HG03460 (cell line): ENCODE results near the gene LPIN3.

ENCODE experiments used
- ATAC-seq: cut with Tn5 transposase; IDR thresholded peaks from one replicate; pipeline ENCODE4 v1.9.1; 2021; ENCODE audit not compliant: unreplicated experiment

The LPIN3 gene

DNA sequence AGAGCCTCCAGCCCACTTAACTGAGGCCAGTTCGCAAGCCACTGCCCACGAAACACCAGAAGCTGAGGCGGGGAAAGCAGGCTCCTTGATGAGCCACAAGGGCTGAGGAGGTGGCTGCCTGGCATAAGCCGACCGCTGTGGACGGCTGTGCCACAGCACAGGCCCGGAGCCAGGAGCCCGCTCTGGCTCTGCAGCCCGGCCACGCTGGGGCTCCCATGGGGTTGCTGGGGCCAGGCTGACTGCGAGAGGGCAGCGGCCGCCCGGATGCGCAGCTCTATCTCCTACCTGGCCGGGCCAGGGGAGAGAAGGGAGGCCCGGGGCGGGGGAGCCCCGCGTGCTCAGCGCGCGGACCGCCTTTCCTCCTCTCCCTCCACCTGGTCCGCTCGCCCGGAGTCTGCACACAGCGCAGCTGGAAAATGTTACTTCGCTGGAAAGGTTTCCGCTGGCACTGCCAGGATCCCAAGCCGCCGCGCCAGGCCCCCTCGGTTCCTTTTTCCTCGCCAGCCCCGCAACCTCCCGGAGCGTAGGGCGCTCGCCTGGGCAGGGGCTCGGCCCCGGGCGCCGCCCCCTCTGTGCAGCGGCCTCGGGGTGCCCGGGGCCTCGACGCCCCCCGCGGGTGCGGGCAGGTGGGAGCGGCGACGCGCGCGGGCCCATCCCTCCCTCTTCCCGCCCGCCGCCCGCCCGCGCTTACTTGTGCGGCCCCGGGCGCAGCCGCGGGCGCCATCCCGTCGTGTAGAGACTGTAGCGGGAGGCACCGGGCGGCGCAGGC is 25.3 kb downstream of the LPIN3 start:
- ATAC-seq: no peak

DNA sequence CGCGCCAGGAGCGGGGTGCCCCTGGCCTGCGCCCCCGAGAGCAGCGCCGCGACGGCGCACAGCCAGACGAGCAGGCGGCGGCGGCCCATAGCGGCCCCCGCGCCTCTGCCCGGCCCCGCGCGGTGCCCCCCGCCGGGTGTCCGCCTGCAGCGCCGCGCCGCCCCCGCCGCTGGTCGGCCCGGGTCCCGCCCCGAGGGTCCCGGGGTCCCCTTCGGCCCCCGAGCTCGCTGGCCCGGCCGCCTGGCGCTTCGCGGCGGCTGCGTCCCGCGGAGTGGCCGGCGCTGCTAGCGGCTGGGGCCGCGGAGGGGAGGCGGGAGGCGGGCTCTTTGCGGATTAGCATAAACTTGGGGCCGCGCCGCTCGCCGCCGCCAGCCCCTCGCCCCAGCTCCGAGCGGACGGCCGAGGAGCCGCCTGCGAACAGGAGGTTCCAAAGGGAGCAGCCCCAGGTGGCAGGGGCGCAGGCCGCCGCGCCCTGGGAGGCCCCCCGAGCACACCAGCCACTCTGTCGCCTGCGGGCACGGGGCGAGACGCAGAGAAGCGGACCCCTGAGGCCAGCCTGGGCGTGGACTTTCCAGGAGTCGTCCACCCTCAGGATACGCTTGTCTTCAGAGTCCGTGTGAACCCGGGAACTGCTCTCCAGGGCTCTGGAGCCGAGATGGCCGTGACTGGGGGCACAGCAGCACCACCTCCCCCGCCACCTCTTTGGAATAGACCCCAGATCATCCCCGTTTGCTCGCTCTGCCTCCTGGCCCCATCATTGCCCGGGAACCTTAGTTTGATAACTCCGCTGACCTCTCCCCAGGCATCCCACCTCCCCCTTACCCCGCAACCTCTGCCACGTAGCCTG is 26.1 kb downstream of the LPIN3 start, which contains the start of gene EMILIN3:
EMILIN3 (minus strand) TSS at position 273 of the 847 bp plus-strand sequence; CDS start at position 89, 184 bp downstream.
- ATAC-seq: no peak

DNA sequence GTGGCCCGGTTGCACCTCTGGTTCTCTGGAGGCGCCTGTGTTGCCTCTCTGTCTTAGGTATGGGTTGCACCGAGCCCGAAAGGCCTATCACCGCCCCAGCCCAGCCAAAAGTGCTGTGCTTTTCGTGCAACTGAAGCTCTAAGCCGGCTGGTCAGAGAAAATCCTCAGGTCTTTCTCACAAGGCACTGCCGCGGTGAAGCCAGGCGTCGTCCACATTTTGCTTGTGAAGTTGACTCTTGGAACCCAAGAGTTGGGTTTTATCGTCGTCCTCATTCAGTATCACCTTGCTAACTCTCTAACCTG is 26.7 kb downstream of the LPIN3 start:
- ATAC-seq: no peak

DNA sequence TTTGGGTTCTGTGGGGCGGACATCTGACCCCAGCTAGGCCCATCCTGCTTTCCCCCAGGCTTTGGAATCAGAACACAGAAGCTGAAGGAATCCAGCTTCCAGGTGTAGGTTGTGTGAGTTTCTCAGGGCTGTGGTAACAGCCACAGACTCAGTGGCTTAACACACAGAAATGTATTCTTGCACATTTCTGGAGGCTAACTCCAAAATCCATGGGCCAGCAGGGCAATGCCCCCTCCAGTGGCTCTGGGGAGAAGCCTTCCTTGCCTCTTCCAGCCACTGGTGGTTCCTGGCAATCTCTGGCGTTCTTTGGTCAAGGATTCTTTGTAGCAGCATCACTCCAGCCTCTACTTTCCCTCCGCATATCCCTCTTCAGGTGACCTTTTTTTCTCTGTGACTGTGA is 27.3 kb downstream of the LPIN3 start:
- no peak for ATAC-seq

DNA sequence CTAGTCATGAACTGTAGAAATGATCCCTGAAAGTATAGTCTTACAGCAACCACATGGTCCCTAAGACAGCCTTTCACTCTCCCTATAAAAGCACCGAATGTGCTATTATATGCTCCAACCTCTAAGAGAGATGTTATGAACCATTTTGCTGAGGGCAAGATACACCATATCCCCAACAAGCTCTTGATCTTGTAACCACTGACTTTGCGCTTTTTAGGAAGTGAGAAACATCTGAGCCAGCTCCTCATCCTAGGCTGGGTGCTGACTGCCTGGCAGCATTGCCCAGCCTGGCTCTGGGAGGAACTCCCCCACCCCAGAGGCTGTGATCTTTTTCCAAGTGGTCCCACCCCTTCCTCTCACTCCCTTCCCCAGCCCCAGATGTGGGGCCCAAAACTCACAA is 29.1 kb downstream of the LPIN3 start:
- no peak for ATAC-seq

DNA sequence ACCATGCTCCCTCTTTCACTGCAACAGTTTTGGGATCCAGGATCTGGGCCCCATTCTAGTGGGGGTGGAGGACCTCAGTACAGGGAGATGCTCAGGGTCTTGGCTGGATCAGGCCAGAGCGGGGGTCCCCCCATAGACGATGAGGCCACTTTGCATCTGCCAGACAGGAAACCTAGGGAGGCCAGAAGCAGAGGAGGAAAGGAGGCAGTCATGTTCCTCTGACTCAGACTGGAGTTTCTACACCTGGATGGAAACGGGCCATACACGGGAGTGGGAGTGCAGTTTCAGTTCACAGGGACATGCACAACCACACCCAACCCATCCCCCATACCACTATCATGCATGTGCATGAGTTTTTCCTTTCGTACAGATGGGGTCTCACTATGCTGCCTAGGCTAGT is 29.6 kb downstream of the LPIN3 start:
- no peak for ATAC-seq

DNA sequence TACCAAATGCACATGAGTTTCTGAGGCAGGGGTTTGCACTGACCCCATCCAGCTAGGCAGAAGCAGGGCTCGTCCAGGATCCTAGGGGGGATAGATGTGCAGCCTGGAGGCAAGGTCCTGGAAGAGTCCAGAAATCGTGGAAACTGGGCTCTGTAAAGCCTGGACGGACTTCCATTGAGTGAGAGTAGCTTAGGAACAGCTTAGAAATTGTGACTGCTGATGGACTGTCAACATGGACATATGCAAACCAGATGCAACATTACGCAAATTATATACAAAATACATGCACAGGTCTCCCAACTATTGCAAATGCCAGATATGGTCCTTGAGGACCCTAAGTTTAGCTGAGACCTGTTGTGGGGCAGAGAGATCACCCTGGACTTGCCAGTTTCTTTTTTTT is 30.8 kb downstream of the LPIN3 start:
- ATAC-seq: no peak

DNA sequence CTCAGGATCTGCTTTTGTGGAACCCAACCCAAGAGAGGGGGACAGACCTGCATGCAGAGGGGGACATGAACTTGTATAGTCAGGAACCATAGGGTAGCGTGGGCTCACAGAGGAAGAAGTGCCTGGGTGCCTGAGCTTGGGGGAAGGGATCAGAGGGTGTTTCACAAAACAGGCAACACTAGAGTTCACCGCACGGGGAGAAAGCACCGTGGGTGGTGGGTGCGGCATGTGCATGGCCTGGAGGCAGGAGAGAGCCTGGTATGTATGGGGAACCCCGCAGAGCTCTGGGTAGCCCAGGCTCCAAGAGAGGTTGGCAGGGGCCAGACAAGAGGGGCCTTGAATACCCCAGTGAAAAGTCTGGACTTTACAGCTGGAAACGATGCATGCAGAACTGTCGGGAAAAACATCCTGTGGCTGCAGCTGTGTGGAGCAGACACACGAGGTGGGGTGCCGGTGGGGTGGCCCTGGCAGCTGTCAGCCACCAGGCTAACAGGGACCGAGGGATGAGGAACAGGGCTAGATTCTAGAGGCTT is 32.7 kb downstream of the LPIN3 start:
- no peak for ATAC-seq

DNA sequence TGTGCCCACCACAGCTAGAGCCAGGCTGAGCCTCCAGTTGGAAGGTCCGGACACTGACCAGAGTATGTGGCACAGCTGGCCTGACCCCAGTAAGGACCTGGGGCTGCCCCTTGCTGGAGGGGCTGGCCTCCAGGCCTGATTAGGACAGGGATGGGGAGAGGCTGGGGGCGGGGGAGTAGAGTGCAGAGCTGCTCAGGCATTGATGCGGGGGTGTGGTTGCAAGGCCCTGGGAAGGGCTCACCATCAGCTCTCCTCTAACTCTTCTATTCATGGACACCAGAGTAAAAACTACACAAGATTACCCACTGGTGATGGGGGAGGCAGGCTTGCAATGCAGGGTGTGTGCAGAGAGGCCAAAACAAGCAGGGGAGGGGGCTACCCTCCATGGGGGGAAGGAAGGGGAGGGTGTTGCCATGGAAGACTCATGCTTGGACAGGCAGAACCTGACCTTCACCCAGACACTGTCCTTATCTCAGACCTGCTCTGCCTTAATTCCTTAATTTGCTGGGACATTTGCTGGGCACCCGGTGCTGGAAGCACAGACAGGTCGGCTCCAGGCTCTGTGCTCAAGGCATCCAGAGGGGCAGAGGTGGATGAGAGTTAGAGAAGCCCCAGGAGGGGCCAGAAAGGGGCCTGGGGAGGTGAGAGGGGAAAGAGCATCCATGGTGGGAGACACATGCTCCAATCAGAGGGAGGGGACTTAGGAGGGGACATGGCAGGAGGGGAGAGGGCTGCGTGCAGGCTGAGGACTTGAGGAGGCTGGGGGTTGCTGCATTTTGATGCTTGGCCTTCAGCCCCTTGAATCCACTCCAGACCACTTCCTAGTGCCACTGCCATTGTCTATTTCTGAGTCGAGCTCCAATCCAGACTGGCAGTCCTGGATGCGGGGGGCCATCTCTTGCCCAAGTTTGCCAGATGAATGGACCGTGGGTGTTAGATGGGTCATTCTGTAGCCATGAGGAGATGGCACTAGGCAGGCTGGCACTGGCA is 33.6 kb downstream of the LPIN3 start:
- no peak for ATAC-seq

DNA sequence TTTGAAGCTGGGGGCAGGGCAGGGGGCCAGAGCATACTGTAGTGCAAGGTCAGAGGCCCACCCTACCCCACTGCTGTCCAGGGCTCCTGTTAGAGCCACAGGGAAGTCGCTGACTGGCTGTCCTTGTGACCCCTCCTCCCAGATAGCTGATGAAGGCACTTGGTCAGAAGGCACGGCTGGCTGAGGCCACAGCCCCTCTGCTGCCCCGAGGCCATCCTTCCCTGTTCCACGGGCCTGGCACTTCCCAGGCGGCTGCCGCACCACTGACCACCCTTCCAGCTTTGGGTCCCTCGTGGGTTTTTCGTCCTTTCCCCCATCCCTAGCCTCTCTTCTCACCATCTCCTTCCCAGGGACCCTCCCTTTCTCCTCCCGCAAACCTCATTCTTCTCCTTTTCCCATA is 35.2 kb downstream of the LPIN3 start:
- no peak for ATAC-seq

DNA sequence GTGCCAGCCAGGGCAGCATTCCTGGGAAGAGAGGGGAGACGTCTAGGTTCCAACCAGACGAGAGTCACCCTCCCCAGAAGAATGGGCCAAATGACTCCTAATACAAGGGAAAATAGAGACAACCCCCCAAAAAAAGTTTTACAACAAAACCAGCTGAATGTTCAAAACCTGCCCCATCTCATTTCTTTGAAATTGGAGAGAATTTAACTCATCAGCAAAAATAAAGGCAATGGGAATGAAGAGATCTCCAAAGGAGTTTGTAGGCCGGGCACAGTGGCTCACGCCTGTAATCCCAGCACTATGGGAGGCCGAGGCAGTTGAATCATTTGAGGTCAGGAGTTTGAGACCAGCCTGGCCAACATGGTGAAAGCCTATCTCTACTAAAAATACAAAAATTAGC is 35.7 kb downstream of the LPIN3 start:
- ATAC-seq: no peak

DNA sequence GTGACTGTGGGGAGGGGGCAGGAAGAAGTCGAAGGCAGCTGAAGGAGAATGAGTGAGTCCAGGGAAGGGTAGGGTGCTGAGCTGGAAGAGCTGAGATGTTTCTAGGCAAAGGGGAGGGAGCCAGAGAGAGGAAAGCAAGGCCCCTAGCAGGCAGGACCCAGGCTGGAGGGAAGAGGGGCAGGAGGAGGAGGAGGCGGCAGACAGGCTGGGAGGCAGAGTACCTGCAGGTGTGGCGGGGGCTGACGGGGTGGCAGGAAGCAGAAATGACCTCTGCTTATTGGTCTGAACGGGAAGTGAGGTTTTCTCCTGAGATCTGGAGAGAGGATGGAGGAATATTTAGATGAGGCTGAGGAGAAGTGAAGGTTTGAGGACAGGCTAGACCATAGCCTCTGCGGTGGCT is 36.7 kb downstream of the LPIN3 start:
- ATAC-seq: no peak

DNA sequence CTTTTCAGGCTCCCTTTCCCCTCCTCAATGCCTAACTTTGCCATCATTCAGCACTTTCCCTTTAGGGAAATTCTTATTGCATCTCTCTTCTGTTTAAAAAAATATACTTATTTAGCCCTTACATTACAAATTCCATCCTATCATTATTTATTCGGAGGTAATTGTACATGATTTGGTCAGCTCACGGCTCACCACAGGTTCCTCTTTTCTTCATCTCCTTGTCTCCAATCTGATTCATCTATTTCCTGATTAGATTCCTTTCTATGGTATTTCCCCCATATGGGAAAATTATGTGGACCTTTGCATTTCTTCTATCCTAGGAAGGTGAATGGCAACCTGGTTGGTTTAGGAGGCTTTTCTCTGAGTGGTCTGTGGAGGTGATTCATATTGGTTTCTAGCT is 38.9 kb downstream of the LPIN3 start:
- ATAC-seq: no peak

DNA sequence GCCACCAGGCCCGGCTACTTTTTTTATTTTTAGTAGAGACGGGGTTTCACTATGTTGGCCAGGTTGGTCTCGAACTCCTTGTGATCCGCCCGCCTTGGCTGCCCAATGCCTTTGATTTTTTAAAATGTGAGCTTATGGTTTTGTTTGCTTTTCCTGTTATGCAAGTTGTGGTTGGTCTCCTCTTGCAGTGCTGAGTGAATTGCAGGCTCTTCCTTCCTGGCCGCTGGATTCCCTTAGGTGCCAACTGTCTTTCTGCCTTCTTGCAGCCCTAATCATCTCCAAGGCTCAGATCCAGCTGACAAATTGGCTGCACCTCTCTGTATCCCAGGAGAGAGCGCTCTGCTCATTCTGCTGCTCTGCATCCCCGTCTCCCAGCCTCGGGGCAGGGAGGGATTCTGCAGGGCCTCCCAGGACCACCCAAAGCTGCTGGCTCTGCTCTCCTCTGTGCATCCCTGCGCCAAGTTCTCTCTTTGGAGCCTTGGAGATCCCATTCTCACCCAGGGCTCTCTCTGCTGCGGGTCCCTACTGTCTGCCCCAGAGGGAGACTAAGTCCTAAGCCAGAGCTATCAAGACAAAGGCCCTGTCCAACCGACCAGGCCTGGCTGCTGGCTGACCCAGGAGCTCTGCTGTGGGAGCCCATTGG is 40.1 kb downstream of the LPIN3 start:
- ATAC-seq: no peak

DNA sequence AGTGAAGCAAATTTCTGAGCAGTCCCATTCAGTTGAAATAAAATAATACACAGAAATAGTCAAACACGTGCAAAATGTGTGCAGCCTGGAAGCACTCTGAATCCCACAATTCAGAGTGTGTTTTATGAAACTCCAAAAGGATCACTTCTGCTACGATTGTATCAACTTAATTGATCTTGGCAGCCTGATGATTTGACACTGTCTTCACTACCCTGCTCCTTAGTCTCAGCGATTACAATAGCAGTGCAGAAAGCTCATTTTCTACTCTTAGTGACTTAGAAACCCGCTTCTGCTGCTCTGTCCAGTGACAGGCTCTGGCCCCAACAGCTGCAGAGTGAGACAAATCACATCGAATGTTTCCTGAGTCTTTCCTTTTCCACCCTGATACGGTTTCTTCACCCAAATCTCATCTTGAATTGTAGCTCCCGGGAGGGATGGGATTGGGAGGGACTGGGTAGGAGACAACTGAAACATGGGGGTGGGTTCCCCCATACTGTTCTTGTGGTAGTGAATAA is 42.2 kb downstream of the LPIN3 start:
- ATAC-seq: no peak

DNA sequence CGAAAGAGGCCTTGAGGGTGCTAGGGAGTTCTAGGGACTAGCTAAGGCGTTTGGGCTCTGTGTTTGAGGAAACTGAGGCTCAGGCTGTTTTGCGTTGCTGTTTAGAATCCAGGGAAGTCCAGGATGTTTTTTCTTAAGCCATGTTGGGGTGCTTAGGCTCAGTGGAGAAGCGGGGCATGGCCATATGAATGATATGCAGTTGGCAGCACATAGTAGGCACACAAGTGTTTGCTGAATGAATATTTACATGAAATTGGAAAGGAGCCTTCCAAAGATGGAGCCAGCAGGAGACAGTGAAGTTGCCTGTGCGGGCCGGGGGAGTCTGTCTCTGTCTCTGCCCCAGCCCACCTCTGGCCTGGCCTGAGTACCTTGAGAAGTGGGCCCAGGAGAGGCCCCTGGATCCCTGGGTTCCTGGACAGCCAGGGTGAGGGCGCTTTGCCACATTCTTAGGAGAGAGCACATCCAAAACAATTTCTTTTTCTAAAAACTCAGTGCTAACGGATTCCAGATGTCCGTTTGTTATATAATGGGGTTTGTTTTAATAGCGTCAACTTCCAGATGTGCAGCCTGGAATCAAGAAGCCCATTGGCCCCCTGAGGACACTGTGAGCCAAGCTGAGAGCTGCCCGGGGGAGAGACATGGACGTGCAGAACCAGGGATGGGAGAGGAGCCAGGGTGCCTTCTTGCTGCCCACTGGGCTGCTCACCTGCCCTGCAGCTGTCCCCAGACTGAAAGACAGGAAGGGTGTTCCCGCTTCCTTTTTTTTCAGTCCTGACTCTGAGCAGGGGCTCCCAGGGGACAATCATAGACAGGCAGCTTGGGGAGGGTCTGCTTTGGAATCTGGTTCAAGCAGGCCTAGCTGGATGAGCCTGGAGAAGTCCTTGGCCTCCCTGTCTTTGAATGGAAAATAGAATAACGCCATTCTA is 46.1 kb downstream of the LPIN3 start:
- ATAC-seq: no peak

DNA sequence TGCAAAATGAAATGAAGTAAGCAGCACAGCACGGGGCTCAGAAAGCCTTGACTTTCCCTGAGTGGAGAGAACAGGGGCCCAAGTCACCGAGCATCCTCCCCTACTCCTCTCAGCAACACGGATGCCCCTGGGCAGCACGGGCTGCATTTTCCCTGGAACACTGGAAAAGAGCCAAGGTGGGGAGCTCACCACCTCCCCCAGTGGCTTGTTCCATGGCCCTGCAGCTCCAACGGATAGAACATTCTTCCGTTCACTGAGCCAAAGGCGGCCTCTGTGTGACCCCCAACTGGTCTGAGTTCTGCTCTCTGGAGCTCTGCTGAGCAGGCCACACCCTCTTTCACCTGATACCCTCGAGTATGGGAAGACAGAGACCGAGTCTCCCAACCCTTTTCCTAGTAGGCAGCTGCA is 46.8 kb downstream of the LPIN3 start:
- no peak for ATAC-seq

DNA sequence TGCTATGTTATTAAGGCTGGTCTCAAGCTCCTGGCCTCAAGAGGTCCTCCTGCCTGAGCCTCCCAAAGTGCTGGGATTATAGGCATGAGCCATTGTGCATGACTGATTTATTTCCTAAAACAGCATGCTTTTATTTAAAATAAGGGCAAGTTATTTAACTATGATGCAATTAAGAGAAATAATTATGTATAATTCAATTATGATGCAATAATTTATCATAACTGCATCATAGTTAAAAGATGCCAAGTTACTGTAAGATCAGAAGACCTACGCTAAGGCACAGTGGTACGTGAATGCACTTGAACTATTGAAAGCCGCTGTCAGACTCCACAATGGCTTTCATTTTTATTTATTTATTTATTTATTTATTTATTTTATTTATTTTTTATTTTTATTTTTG is 50.3 kb downstream of the LPIN3 start:
- no peak for ATAC-seq

DNA sequence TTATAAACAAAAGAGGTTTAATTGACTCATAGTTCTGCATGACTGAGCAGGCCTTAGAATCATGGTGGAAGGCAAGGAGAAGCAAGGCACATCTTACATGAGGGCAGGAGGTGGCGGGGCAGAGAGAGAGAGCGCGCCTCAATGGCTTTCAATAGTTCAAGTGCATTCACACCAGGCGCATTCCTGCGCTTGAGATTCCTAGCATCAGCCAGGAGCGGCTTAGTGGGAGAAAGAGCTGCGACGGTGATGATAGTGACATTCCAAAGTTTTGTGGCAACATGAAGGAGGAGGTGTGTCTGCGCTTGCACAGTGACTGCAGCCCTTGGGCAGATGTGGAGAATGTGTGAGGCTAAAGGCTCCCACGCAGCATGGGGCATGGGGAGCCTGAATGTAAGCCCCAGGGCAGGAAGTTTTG is 51.0 kb downstream of the LPIN3 start:
- ATAC-seq: no peak
